CD4-positive, alpha-beta T cell treated with Interleukin-10 for 1 hour (primary cell): ENCODE data around the gene CFAP97D2.
"Not testable (repeated sequence)": the region's sequence is repeated elsewhere in the genome, so short reads cannot be mapped to it uniquely, and the experiment has no call there.

Experiments used
- DNase-seq: peaks from one replicate; pipeline ENCODE4 v3.0.0-alpha.2; 2020

Gene CFAP97D2

DNA sequence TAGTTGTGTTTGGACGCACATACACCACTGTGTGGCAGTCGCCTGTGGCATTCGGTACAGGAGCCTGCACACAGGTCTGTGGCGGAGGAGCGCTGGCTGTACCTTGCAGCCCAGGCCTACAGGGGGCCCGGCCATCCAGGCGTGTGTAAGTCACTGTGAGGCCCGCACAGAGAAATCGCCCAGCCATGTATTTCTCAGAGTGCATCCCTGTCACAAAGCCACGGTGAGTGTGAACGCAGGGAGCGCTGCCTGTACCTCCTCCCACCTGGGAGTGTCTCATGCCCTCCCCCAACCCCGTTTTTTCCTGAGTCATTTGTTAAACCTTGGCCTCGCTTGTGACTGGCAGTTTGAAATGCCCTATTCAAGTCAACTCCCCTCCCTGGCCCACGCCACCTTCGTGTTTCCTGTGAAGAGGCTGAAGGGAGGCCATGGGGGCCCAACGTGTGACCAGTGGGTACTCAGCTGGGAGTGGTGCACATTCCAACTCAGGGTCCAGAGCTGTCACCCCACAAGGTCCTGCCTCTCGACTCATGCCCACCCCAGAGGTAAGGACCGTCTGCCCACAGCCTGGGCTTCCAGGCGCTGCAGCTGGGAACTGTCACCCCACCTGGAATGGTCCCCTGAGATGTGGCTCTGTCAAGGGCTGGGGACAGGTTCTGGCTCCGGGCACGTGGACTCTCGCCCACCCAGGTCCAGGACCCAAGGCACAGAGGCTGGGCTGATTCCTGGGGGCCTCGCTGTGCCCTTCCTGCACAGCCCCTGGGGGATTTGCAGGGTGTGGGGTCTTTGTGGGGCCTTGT is 35.1 kb upstream of the CFAP97D2 start:
- DNase-seq: peak; percentile 60

DNA sequence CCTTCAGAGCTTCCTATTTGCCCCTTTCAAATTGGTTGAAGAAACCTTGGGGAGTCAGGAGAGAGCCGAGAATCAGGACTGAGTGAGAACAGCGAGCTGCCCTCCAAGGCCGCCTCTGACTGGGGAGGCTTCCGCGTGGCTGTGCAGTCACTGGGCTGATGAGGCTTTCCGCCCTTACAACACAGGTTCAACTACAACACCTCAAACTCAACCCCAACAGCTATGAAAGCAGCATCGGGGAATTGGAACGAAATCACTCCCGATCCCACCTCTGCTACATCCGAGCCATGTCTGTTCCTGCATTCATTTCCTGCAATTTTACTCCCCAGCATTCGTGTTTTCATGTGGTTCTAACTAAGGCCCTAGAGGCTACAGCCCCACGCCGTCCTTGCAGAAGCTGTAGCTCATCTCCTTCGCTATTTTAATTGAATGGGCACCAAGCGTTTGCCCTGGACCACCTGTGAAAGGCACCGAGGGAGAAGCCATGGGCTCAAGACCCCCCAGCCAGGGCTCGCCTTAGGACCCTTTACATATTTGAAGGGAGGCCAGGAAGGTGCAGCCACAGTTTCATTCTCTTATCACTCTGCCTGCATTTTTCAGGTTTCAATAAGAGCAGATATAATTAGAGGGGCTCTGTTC is 34.3 kb upstream of the CFAP97D2 start:
- DNase-seq: no peak

- DNase-seq: no peak
Observed at GRCh38 chr13:114145256-114145655, 33.8 kb upstream of the CFAP97D2 start.

DNA sequence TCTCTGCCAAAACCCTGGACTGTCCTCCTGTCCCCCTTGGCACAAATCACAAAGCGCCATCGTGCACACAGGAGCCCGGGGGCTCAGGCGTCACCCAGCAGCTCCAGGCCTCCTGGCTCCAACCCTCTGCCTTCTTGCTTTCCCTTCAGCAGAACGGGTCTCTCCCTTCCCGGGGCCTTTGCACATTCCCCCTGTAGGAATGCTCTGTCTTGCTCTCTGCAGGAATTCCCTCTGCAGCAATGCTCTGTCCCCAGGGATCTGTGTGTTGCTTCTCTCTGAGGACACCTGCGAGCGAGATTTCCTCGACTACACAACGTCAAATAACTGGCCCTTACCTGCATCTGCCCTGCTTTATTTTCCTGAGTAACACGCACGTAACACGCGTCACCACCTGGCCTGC is 33.3 kb upstream of the CFAP97D2 start:
- no peak for DNase-seq

DNA sequence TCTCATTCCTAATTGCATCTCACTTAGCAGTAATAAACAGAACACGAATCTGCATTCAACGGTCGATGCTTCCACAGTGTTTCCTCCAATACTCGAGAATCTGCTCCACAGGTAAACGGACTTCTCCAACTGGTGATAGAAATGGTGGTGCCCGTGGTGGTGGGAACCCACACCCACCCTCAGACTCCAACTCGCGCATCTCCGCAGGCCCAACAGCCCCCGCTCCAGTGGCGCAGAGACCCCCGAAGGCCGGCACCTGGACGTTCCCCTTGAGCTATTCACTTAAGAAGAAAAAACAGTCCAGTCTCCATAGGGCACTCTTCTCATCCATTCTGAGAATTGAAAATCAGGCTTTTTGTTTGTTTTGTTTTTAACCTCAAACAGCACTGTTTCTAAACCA is 32.9 kb upstream of the CFAP97D2 start:
- no peak for DNase-seq

GRCh38 chr13:114146629-114147028 is 32.4 kb upstream of the CFAP97D2 start:
- DNase-seq: no peak

DNA sequence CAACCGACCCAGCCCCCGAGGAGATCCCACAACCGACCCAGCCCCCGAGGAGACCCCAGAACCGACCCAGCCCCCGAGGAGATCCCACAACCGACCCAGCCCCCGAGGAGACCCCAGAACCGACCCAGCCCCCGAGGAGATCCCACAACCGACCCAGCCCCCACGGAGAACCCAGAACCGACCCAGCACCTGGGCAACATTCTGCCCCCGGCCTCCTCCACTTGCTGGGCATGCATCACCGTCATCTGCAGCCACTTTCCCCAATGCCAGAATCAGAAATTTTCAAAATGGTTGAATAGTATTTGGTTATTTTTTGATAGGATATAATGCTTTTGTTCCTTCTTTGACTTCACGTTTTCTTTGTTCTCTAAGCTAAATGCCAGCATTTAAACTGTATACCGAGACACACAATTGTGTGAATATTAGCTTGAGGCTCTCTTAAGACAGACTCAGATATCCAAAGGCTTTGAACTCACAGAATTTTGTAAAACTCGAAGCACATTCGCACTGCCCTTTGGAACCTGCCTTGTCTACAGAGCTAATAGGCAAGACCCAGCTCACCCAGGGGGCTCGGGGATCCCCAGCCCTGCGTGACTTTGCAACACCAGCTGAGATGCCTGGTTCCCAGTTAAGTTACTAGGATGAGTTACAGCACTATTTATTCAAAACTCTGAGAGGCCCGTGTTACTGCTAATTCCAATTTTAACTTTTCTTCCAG is 31.1 kb upstream of the CFAP97D2 start:
- no peak for DNase-seq

- peak; percentile 93 for DNase-seq
Observed at GRCh38 chr13:114148521-114148855, 30.6 kb upstream of the CFAP97D2 start.

GRCh38 chr13:114148886-114149285 is 30.2 kb upstream of the CFAP97D2 start:
- not testable (repeated sequence) for DNase-seq

DNA sequence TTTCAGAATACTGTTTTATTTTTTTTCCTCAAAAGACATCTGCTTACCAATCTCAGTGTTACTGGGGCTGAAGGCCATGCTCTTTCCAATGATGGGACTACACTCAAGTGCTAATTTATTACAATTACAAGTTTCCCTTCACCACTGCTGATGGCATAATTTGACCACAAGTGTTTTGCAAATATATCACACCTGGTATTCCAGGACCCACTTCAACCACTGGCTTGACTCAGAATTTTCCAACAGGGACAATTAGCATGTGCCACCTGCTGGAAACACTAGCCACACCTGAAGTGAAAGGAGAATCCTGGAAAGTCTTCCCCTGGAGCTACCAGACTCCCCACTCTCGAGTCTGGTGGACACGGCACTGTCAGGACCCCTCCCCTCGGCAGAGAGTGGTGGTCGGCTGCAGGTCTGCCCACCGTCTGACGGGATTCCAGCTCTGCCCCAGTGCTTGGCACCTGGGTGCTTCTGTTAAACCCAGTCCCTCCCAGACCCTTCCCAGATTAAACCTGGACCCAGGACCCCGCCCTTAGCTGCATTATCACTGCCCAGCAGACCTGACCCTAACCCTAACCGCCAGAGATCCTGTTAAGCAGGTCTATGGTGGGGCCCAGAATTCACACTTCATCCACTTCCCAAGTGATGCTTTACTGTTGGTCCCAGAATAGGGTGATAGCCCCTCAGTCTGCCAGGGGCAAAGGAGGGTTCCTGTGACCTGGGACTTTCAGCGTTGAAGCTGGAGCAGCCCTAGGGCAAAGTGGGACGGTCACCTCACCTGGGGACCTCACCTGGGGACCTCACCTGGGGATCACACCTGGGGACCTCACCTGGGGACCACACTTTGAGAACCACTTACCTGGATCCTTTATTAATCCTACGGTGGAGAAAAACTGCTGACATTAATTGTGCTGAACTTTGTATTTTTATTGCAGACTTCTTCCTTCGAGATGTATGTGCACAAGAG is 29.0 kb upstream of the CFAP97D2 start:
- DNase-seq: no peak

DNA sequence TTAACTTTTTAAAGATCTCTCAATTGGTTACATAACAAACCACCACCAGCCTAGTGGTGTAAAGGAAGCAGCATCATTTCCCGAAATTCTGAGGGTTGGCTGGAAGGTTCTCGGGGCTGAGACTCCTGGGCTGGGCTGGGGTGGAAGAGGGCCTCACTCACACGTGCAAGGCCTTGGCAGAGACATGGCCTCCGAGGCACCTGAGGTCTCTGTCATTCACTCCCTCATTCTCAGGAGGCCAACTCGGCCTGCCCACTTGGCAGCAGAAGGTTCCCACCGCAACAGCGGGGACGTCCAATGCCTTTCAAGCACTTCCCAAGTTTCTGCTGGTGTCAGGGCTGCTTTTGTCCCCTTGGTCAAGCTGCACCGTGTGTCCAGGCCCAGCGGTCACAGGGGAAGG is 28.0 kb upstream of the CFAP97D2 start:
- peak; percentile 76 for DNase-seq

DNA sequence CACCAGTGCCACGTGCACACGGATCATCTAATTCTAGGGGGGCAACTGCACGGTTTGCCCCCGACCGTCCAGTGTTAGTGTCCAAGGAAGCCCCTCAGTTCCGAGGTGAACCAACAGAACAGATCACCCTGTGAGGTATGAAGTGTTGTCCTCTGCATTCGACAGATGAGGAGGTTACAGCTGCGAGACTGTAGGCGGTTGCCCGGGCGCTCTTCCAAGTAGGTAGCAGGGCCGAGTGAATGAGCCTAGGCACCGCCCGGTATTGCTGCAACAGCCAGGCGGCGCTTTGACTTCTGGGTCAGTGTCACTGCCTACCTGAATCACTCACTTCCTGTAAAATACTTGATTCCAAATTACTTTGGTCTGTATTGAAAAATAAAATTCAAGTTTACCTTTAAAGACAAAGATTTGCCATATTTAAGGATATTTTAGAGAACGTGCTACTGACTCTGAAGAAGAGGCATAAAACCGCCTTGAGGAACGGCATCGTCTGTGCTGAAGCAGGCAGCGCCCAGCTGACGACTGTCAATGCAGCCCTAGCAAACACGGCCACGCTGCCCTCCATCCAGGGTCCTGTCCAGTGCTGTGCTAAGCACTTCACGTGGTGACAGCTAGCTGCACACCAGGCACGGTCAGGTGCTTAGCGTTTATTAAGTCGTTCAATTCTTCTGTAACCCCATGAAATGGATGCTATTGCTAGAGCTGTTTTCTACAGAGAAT is 27.3 kb upstream of the CFAP97D2 start:
- DNase-seq: peak; percentile 62

GRCh38 chr13:114152285-114152645 is 26.8 kb upstream of the CFAP97D2 start:
- no peak for DNase-seq

DNA sequence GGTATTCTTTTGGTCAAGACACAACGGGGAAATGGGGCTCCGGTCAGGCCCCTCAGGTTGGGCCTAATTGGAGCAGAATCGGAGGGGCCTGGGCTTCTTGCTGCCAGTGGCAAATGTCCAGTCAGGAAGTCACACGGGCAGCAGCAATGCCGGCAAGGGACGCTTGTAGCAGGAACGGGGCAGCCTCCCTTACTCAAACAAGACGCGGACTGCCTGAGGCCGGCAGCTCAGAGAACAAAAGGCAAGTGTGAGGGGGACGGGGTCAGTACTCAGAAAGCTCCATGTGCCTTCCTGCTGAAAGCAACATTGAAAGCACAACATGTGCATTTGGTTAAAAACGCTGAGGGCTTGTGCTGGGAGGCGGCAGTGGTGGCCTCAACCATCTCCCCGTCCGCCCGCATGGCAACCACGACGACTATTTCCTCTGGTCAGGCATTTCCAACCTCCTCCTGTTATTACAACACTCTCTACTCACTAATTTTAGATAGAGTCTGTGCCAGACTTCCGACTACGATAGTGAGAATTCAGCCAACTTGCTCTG is 26.2 kb upstream of the CFAP97D2 start:
- no peak for DNase-seq

DNA sequence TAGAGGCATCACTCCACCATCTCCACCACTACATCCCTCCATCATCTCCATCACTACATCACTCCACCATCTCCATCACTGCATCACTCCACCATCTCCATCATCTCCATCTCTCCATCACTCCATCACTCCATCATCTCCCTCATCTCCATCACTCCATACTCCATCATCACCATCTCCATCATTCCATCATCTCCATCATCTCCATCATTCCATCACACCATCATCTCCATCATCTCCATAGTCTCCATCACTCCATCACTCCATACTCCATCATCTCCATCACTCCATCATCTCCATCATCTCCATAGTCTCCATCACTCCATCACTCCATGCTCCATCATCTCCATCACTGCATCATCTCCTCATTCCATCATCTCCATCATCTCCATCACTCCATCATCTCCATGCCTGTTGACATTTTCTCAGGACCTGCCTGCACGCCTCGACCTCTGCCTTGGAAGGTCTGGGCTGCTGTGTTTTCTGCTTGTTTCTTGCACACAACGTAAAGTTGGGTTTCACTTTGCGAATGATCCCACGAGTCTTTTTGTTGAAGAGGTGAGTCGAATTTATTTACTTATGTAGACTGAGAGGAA is 25.5 kb upstream of the CFAP97D2 start:
- DNase-seq: no peak

- DNase-seq: no peak
Observed at GRCh38 chr13:114154476-114154875, 24.6 kb upstream of the CFAP97D2 start.

DNA sequence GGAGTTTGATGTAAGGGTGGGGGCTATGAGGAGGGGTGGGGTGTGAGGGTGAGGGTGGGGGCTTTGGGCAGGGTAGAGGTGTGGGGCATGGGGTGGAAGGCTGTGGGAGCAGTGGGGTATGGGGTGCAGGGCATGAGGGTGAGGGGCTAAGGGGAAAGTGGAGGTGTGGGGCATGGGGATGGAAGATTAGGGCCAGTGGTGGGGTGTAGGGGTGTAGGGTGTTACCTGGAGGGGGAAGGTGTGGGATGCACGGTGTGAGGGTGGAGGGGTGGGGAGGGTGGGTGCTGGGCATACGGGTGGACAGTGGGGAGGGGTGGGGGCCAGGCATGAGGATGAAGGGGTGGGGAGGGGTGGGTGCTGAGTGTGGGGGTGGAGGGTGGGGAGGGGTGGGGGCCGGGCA is 23.7 kb upstream of the CFAP97D2 start:
- no peak for DNase-seq

DNA sequence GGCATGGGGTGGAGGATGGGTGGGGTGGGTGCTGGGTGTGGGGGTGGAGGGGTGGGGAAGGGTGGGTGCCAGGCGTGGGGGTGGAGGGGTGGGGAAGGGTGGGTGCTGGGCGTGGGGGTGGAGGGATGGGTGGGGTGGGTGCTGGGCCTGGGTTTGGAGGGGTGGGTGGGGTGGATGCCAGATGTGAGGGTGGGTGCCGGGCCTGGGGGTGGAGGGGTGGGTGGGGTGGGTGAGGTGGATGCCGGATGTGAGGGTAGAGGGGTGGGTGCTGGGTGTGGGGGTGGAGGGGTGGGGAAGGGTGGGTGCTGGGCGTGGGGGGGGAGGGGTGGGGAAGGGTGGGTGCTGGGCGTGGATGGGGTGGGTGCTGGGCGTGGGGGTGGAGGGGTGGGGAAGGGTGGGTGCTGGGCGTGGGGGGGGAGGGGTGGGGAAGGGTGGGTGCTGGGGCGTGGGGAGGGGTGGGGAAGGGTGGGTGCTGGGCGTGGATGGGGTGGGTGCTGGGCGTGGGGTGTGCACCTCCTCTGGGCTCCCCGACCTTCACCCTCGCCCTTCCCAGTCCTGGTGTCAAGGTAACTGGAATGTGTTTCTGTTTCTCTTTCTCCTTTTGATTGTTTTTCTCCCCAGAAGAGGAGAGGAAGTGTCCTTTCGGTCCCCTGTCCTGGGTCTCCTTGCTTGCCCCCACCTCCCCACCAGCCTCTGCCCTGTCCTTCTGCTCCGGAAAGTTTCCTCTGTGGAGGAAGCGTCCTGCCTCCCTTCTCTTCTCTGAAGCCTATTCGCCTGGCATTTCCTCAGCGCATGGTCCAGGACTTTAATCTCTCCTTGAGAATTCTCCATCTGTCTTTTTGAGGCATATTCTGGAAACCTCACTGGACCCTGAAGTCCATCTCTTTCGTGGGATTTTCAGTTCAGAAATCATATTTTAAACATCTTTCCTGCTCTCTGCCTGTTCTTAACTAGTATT is 22.9 kb upstream of the CFAP97D2 start:
- peak; percentile 44 for DNase-seq

GRCh38 chr13:114157869-114158495 is 21.1 kb upstream of the CFAP97D2 start:
- no peak for DNase-seq
